Subcutaneous adipose tissue (tissue), 4 donors: ENCODE data around the gene IHH. TPM values are rescaled to one million over a fixed set of nuclear protein-coding genes. Genes with fewer than 3 reads are reported as not detected.

ENCODE experiments used
- total RNA-seq, 4 donors: library from RNA; depleted of rRNA; stranded (reverse); fragments of >200 nt; gene quantifications; one replicate each; pipeline ENCODE4 v1.1.0, GENCODE V29; 2016
- TF ChIP-seq, protein P1 (sequence below): fragments of 450-650 bp; IDR thresholded peaks from one replicate; pipeline ENCODE4 v1.5.1; 2016; ENCODE audit warnings: low read depth, mild to moderate bottlenecking, control low read depth, antibody characterized with exemption, moderate library complexity

IHH gene
- total RNA-seq, 4 donors from 2014 or later, result 0.33 TPM; not detected in 3

DNA sequence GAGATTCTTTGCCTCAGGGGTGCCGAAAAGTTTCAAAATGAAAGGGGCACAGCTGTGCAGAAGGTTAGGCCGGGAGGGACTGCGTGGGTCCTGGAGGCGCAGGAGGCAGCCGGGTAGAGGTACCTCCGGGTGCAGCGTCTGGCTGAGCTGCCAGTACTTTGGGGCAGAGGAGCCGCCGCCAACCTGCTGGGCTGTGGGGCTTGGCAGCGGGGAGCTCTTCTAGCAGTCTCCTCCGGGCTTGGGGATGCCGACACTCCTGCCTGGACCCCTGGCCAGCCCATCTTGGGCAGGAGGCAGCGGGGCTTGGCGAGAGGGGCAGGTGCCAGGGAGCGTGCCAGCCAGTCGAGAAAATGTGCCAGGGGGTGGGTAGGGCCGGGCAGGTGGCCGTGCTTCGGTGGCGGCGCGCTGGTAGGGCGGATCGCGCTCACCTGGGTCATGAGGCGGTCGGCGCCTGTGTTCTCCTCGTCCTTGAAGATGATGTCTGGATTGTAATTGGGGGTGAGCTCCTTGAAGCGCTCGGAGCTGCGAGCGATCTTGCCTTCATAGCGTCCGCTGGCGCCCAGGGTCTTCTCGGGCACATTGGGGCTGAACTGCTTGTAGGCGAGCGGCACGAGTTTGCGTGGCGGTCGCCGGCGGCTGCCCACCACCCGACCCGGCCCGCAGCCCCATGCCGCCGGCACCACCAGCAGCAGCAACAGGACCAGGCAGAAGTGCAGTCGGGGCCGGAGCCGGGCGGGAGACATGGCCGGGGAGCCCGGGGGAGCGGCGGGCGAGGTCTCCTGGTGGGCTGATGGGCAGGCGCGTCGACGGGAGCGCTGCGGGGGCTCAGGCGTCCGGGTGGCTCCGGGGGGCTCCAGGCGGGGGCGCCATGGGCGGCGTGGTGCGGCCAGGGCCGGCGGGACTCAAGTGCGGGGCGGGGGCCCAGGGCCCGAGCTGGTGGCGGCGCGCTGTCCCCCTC, 717 bp downstream of the IHH start:
- TF ChIP-seq, protein P1, sequence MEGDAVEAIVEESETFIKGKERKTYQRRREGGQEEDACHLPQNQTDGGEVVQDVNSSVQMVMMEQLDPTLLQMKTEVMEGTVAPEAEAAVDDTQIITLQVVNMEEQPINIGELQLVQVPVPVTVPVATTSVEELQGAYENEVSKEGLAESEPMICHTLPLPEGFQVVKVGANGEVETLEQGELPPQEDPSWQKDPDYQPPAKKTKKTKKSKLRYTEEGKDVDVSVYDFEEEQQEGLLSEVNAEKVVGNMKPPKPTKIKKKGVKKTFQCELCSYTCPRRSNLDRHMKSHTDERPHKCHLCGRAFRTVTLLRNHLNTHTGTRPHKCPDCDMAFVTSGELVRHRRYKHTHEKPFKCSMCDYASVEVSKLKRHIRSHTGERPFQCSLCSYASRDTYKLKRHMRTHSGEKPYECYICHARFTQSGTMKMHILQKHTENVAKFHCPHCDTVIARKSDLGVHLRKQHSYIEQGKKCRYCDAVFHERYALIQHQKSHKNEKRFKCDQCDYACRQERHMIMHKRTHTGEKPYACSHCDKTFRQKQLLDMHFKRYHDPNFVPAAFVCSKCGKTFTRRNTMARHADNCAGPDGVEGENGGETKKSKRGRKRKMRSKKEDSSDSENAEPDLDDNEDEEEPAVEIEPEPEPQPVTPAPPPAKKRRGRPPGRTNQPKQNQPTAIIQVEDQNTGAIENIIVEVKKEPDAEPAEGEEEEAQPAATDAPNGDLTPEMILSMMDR, result no peak

DNA sequence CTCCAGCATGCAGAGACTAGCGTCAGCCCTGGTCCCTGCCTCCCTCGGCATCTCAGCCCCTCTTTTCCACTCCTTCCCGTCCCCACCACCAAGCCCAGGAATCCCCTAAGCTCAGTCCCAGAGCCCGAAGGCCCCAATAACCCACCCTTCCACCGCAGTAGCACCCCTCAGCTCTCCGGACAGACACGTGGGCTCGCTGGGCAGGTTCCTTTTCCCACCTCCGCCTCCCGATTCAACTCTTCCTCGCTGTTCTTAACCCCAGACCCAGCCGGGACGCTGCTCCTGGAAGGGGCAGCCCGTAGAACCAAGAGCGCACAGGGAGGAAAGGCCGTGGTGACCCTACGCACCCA, 1.4 kb downstream of the IHH start:
- TF ChIP-seq, protein P1, result no peak

DNA sequence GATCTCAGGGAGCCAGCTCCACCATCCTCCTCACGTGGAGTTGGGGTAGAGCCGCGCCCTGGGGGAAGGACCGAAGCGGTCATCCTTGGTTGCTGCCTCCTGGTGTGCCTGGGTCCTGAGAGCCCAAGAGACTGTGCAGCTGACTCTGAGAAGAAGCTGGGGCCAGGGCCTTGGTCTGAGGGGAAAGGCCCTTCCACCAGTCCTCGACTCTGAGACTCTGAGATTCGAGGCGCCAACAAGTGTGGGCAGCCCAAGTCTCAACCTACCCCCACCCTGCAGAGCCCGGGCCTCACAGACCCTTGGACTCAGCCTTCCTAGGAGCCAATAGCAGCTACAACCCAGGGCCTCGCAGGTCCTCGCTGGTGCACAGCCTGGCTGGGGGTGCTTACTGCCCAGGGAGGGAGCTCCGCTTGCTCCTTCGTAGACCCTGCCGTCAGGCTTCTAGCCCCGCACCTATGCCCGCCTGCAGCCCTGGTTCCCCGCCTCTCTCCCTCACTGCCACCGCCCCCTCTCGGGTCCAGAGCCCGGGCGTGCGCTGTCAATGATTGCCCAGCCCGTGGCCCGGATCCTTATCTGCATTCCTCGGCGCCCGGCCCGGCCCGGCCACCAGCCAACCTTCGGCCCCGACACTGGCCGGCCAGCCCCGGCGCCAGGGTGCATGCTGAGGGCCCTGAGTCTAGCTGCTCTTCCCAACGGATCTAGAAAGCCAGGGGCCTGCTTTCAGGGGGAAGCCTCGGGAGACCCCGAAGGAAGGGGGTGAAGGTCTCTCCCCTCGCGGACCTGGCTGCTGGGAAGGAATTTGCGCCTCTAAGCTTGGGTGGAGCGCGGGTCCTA, 2.0 kb downstream of the IHH start:
- TF ChIP-seq, protein P1, result no peak

DNA sequence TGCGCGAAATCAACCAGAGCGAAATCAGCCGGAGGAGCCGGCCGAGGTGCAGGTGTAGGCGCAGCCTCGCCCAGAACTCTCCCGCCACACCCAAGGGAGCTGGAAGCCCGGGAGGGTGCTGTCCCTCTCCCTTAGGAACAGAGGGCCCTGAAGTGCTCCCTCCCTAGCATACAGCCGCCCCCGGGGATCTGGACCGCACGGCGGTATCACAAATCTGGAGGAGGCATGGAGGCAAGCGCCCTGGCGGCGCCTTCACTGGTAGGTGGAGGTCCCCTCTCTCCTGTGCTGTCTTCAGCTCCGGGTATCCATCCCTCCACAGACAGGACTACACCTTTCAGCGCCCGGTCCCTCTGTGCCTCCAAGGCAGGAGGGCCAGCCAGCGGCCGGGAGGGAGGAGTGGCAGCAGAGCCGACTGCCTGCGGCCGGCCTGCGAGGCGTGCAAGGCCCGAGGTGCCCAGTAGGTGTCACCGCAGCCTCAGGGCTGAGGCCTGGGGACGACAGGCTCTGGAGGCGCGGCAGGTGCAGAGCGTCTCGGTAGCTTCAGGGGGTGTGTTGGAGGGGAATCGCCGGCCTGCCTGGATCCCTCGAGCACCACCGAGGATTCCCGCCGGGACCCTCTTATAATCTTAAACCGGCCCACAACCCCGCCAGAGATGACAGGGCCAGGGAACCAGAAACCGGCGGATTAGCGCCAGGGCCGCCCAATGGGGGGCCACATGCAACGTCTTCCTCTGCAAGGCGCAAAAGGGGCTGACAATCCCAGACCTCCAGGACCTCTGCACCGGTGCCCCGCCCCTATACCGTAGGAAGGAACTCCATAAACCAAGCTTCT, 2.8 kb downstream of the IHH start:
- TF ChIP-seq, protein P1, result no peak

DNA sequence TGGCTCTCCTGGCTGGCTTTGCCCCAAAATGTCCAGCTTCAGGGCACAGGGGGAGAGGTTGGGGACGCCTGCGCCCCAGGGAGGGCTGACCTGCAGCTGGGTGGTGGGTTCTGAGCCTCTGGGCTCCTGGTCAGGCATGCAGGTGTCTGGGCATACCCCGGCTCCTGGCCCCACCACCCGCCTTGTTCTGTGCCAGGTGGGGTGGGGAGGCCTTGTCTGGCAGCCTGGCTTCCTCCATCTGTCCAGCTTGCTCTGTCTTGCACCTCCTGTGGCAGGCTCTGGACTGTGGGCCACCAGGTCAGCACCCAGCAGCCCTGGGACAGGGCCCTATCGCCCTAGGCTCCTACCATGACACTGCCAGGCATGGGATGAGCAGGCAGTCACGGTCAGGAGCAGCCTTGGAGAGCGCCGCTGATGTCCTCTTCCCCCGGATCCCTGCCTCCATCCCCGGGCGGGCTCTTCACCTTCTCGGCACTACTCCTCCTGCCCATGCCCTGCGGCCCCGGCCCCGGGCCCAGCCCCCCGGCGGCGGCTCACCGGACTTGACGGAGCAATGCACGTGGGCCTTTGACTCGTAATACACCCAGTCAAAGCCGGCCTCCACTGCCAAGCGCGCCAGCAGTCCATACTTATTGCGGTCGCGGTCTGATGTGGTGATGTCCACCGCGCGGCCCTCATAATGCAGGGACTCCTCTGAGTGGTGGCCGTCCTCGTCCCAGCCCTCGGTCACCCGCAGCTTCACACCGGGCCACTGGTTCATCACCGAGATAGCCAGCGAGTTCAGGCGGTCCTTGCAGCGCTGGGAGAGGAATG, 3.6 kb downstream of the IHH start:
- TF ChIP-seq, protein P1, result no peak

DNA sequence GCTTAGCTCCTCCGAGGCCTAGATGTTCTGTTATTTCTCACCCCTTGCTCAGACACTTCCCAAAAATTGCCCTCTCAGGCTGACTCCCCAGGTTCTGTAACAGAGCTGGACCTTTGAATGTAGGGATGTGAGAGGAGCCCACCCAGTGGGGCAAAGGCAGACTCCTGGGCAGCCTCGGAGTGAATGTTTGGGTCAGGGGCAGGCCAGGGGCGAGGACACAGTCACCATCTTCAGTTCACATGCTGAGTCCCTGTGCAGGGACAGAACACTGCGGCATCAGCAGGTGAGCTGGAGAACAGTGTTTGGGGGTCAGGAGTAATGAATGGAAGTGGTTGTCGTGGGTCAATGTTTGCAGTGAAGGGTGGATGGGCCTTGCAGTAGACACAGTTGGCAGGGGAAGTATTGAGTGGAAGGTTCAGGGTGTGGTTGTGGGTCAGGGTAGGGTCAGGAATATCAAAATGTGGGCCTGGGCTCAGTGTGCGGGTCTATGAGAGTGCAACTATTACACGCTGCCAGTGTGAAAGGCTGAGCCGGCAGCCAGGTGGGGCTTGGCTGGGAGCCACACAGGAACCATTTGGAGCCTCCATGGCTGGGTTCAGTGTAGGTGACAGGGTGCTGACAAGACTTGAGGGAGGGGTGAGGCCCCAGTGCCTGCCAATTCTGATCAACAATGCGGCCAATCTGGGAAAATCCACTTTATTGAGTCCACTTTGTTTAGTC, 4.4 kb downstream of the IHH start:
- TF ChIP-seq, protein P1, result no peak
